ENCODE results near the gene UBE2D3. TPM values are rescaled to one million over a fixed set of nuclear protein-coding genes. Genes with fewer than 3 reads are reported as not detected.

The UBE2D3 gene
- total and polyA plus RNA-seq, 2 of the 4 experiments (the other 2 are of a cell fraction): 233 to 387 TPM

DNA sequence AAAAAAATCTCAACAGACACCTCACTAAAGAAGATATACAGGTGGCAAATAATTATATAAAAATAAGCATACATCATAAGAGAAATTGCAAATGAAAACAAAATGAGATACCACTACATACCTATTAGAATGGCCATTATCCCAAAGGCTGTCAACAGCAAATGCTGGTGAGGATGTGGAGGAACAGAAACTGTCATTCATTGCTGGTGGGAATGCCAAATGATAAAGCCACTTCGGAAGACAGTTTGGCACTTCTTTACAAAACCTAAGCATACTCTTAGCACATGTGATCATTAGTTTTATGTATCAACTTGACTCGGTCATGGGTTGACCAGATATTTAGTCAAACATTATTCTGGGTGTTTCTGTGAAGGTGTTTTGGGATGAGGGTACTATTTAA, 53.1 kb downstream of the UBE2D3 start:
- no peak overlapping the region for H3K14ac ChIP-seq (replicated peaks; ENCODE audit: low read depth, low read length)
- no peak overlapping the region for H2AK9ac ChIP-seq (replicated peaks; ENCODE audit: low read depth, low read length, poor library complexity)
- H3K27me3 ChIP-seq (ENCODE audit: control insufficient read depth, insufficient read depth, low read length): no peaks in the 10 kb centered on the region
- DNase-seq: no peak
- ChIA-PET CTCF (no interaction called here), POLR2A (ENCODE audit: unreplicated experiment) (no interaction called here)
- no peak overlapping the region for H3K56ac ChIP-seq (ENCODE audit: extremely low read depth, insufficient read depth, low read length)
- H4K20me1 ChIP-seq (ENCODE audit: insufficient read depth, low read length): no peaks in the 10 kb centered on the region
- H2BK20ac ChIP-seq (ENCODE audit: low read depth, low read length): no peak overlapping the region
- H3K9me3 ChIP-seq (ENCODE audit: control insufficient read depth, insufficient read depth, low read length): no peaks in the 10 kb centered on the region
- H4K8ac ChIP-seq (ENCODE audit: low read depth in 2 of 2, low read length in 2 of 2): no peak overlapping the region
- H3K79me1 ChIP-seq (ENCODE audit: low read depth in 1 of 2, low read length in 2 of 2): no peaks in the 10 kb centered on the region
- no peaks in the 10 kb centered on the region for H3K36me3 ChIP-seq (ENCODE audit: control insufficient read depth, insufficient read depth, low read length)
- H4K5ac ChIP-seq (ENCODE audit: low read depth, low read length): no peak overlapping the region
- no peak overlapping the region for H3K9ac ChIP-seq (ENCODE audit: low read depth, low read length)
- H2AK5ac ChIP-seq (ENCODE audit: low read depth, low read length): no peak overlapping the region
- no peak for ATAC-seq (ENCODE audit: low read depth)
- no peak overlapping the region for H2BK120ac ChIP-seq (ENCODE audit: low read depth, low read length)
- no peaks in the 10 kb centered on the region for H3K9me1 ChIP-seq (ENCODE audit: insufficient read depth, low read length)
- no peak overlapping the region for H4K91ac ChIP-seq (ENCODE audit: insufficient read depth, low read depth, low read length)
- WGBS, 2 experiments (ENCODE audit: extremely low coverage in 2 of 2, insufficient read length in 1 of 2): 80% methylated on average over 1 of the region's 2 CpGs; no CpG with 5 or more reads in 1 of the 2 experiments
- no peak overlapping the region for H3K18ac ChIP-seq (ENCODE audit: low read depth, low read length)
- no TSS peak for BruUV-seq (replicated peaks)
- in situ Hi-C loops (cut with MboI; ENCODE audit: low sequenced_read_pairs) (no loop called here), dilution Hi-C loops (cut with HindIII; ENCODE audit: low sequenced_read_pairs, unreplicated experiment) (no loop called here), intact Hi-C loops (cut with micrococcal nuclease) (no loop called here)
- no peaks in the 10 kb centered on the region for H3K4me1 ChIP-seq (ENCODE audit: control insufficient read depth, insufficient read depth, low read length)
- H2BK15ac ChIP-seq (ENCODE audit: low read depth, low read length): no peak overlapping the region
- H3K23ac ChIP-seq (ENCODE audit: low read depth, low read length): no peak overlapping the region
- H3K4me2 ChIP-seq (ENCODE audit: low read depth, low read length): no peak overlapping the region
- no peak for TF ChIP-seq RAD21 (IDR thresholded peaks at IDR 0.05; ENCODE audit: low read length)
- TF ChIP-seq, protein P1, sequence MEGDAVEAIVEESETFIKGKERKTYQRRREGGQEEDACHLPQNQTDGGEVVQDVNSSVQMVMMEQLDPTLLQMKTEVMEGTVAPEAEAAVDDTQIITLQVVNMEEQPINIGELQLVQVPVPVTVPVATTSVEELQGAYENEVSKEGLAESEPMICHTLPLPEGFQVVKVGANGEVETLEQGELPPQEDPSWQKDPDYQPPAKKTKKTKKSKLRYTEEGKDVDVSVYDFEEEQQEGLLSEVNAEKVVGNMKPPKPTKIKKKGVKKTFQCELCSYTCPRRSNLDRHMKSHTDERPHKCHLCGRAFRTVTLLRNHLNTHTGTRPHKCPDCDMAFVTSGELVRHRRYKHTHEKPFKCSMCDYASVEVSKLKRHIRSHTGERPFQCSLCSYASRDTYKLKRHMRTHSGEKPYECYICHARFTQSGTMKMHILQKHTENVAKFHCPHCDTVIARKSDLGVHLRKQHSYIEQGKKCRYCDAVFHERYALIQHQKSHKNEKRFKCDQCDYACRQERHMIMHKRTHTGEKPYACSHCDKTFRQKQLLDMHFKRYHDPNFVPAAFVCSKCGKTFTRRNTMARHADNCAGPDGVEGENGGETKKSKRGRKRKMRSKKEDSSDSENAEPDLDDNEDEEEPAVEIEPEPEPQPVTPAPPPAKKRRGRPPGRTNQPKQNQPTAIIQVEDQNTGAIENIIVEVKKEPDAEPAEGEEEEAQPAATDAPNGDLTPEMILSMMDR (conservative IDR thresholded peaks at IDR 0.05; ENCODE audit: low read depth, low read length): no peak
- TF ChIP-seq MAZ (IDR thresholded peaks at IDR 0.05; ENCODE audit: borderline replicate concordance, low read depth, low read length): no peak
- no peak for TF ChIP-seq RFX5 (IDR thresholded peaks at IDR 0.05; ENCODE audit: low read depth, low read length)
- no peak overlapping the region for H3K4ac ChIP-seq (ENCODE audit: low read depth, low read length)
- H2AFZ ChIP-seq (replicated peaks; ENCODE audit: low read length, poor library complexity): no peak overlapping the region
- no peak overlapping the region for H3K27ac ChIP-seq (ENCODE audit: insufficient read depth, low read length)
- no peak overlapping the region for H2BK5ac ChIP-seq (ENCODE audit: low read depth, low read length, poor library complexity, severe bottlenecking)
- no peak overlapping the region for H3K4me3 ChIP-seq (ENCODE audit: insufficient read depth, low read depth, low read length)

Measured in IMR-90 (cell line).